KOPT-K1 (cell line): ENCODE data around the gene ENTPD2.

Experiments used
- H3K27ac ChIP-seq: fragments of 200-600 bp; sonication (generic); 2 replicates; pipeline ENCODE4 v1.5.1; 2016; ENCODE audit warnings: antibody characterized with exemption, mild to moderate bottlenecking, low read depth, low read length; ENCODE audit not compliant: poor library complexity, severe bottlenecking
- H3K36me3 ChIP-seq: fragments of 200-600 bp; sonication (generic); 2 replicates; pipeline ENCODE4 v1.5.1; 2017; ENCODE audit warnings: antibody characterized with exemption, mild to moderate bottlenecking, low read length, moderate library complexity; ENCODE audit not compliant: insufficient read depth
- H3K9me3 ChIP-seq: fragments of 200-600 bp; sonication (generic); 2 replicates; pipeline ENCODE4 v1.5.1; 2017; ENCODE audit warnings: antibody characterized with exemption, low read length, mild to moderate bottlenecking; ENCODE audit not compliant: insufficient read depth, poor library complexity, severe bottlenecking

The ENTPD2 gene

DNA sequence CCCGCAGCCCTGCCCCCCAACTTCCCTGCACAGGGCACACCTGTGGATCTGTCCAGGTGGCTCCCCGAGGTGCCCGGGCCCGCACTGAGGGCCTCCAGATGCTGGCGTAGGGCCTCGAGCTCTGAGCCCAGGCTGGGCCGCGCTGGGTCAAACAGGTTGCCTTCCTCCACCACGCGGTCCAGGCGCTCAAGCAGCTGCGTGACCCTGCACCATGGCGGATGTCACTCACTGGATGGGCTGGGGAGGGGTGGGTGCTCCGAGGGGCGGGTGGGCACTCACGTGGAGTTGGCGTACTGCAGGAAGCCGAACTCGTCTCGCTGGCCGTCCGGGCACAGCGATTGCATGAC is 31.2 kb downstream of the ENTPD2 start:
- H3K36me3 ChIP-seq, result no peaks in the 10 kb centered on the region
- no peak overlapping the region for H3K27ac ChIP-seq
- no peaks in the 10 kb centered on the region for H3K9me3 ChIP-seq

DNA sequence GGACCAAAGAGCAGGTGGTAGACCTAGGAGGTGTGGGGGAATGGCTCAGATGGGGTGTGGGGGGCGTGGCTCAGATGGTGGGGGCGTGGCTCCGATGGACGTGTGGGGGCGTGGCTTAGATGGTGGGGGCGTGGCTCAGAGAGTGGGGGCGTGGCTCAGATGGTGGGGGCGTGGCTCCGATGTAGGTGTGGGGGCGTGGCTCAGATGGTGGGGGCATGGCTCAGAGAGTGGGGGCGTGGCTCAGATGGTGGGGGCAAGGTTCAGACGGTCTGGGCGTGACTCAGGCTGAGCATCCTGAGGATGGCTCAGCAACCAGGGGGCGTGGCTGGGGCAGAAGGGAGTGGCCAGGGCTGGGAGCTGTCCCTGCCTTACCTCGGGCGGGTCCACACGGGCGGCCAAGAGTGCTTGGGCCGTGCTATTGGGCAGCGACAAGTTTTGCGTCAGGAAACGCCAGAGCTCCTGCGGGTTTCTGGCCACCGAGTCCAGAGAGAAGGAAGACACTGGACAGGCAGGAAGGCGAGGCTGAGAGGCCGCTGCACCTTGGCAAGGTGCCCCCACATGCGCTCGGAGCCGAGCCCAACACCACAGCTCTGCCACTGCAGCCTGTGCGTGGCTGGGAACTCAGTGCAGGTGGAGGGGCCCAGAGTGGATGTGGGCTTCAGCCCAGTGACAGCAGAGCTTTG is 31.7 kb downstream of the ENTPD2 start:
- Histone ChIP-seq H3K27ac (no peak overlapping the region), H3K36me3 (no peaks in the 10 kb centered on the region), H3K9me3 (no peaks in the 10 kb centered on the region)

DNA sequence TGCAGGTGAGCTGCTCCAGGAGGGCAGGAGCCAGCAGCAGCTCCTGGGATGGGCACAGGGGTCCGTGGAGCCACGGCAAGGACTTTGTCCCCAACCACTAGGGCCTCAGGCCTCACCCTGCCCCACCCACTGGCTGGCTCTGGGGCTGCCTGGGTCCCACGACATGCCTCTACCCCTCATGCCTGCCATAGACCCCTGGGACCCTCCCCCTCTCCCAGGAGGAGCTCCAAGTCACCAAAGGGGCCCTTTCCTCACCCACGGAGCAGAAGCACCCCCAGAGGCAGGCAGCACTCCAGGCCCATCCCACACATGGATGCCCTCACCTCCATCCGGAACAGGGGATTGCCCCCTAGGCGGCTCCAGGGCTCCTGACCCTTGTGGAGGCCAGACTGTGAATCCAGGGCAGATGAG is 32.3 kb downstream of the ENTPD2 start:
- no peaks in the 10 kb centered on the region for H3K36me3 ChIP-seq
- H3K27ac ChIP-seq, result no peak overlapping the region
- H3K9me3 ChIP-seq, result no peaks in the 10 kb centered on the region

DNA sequence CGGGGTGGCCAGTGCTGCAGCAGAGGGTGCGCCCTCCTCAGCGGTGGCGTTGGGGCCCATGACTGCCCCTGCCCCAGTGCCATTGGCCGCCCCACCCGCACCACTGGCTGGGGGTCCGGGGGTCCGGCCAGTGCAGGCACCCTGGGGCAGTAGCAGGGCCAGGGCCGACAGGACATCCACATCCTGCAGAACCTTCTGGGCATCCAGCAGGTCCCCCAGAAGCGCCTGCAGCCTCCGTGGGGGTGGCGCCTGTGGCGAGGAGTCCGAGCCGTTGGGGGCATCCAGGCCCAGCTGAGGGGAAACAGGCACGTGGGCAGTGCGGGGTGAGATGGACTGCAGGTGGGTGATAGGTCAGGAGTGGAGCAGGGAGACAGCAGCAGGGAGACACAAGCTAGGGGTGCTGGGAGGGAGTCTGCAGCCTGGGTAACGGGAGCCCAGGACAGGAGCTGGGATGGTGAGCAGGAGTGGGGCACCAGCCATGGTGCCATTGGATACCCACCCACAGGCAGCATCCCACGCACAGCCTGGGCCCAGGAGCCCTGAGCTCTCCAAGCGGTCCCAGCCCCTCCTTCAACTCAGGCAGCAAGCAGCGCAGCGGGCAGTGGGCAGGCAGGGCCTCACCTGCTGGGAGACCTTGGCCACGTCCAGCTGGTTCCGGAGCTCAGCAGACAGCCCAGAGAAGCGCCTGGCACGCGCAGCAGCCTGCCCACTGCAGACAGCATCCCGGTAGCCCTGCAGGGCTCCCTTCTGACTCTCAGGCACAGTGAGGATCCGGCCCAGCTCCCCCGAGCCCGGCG is 32.9 kb downstream of the ENTPD2 start:
- Histone ChIP-seq H3K36me3 (no peaks in the 10 kb centered on the region), H3K9me3 (no peaks in the 10 kb centered on the region), H3K27ac (no peak overlapping the region)

- no peaks in the 10 kb centered on the region for H3K9me3 ChIP-seq
- no peak overlapping the region for H3K27ac ChIP-seq
- H3K36me3 ChIP-seq, result no peaks in the 10 kb centered on the region
Observed at GRCh38 chr9:137019891-137020683, 33.8 kb downstream of the ENTPD2 start.

GRCh38 chr9:137018761-137019559 is 34.9 kb downstream of the ENTPD2 start:
- H3K9me3 ChIP-seq, result no peaks in the 10 kb centered on the region
- no peaks in the 10 kb centered on the region for H3K36me3 ChIP-seq
- no peak overlapping the region for H3K27ac ChIP-seq

- Histone ChIP-seq H3K36me3 (no peaks in the 10 kb centered on the region), H3K9me3 (no peaks in the 10 kb centered on the region), H3K27ac (no peak overlapping the region)
Observed at GRCh38 chr9:137017791-137018497, 35.9 kb downstream of the ENTPD2 start.

DNA sequence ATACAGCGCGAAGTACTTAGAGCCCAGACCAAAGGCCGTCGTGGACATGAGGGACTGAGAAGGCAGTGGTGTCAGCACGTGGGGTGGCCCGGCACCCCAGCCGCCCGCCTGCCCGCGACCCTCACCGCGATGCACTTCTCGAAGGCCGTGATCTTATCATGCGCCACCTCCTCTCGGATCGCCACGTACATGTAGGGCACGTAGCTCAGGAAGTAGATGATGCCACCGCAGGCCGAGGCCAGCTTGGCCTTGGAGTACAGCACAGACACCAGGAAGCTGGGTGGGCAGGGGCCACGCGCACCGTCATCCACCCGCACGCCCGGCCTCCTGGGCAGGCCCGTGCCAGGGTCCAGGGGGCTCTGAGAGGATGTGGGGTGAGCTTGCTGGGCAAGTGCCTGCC is 36.8 kb downstream of the ENTPD2 start:
- Histone ChIP-seq H3K27ac (no peak overlapping the region), H3K36me3 (no peaks in the 10 kb centered on the region), H3K9me3 (no peaks in the 10 kb centered on the region)

DNA sequence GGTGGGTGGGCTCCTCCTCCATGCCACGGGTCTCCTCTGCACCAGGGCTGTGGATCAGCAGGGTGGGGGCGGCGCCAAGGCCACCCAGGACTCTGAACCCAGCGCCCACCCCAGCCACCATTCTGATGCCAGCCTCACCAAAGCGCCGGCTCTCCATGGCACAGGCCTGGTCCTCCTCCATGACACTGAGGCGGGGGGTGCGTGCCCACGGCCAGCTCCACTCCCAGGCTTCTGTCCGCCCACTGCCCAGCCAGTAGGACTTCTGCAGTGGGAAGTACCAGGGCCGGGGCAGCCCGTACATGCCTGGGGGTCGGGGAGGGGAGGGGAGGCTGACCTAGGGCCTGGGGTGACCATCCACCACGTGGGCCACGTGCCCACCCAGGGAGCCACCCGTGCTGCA is 37.4 kb downstream of the ENTPD2 start:
- Histone ChIP-seq H3K9me3 (no peaks in the 10 kb centered on the region), H3K36me3 (no peaks in the 10 kb centered on the region), H3K27ac (no peak overlapping the region)

DNA sequence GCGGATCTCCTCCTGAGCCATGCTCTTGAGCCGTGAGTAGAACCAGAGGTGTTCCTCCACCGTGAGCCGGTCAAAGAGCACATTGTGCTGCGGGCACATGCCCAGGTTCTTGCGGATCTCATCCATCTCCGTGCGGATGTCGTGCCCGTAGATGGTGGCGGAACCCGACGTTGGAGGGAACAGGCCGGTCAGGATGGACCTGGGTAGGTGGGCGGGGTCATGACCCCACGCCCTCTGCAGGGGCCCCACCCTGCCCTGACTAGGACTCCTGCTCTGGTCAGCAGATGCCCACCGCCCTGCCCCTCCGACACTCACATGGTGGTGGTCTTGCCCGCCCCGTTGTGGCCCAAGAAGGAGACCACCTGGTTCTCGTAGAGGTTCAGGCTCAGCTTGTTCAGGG is 37.9 kb downstream of the ENTPD2 start:
- no peaks in the 10 kb centered on the region for H3K9me3 ChIP-seq
- no peak overlapping the region for H3K27ac ChIP-seq
- no peaks in the 10 kb centered on the region for H3K36me3 ChIP-seq

DNA sequence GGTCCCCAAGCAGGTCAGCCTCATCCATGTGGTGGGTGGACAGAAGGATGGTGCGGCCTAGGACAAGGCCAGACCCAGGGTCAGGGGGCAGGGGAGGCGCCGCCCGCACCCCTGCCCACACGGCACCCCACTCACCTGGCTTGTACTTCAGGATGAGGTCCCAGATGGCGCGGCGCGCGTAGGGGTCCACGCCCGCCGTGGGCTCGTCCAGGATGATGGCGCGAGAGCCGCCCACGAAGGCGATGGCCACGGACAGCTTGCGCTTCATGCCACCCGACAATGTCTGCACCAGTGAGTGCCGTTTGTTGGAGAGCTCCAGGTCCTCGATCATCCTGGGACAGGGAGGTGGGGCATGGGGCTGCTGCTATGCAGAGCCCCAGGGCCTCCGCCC is 38.3 kb downstream of the ENTPD2 start:
- Histone ChIP-seq H3K36me3 (no peaks in the 10 kb centered on the region), H3K9me3 (no peaks in the 10 kb centered on the region), H3K27ac (no peak overlapping the region)

DNA sequence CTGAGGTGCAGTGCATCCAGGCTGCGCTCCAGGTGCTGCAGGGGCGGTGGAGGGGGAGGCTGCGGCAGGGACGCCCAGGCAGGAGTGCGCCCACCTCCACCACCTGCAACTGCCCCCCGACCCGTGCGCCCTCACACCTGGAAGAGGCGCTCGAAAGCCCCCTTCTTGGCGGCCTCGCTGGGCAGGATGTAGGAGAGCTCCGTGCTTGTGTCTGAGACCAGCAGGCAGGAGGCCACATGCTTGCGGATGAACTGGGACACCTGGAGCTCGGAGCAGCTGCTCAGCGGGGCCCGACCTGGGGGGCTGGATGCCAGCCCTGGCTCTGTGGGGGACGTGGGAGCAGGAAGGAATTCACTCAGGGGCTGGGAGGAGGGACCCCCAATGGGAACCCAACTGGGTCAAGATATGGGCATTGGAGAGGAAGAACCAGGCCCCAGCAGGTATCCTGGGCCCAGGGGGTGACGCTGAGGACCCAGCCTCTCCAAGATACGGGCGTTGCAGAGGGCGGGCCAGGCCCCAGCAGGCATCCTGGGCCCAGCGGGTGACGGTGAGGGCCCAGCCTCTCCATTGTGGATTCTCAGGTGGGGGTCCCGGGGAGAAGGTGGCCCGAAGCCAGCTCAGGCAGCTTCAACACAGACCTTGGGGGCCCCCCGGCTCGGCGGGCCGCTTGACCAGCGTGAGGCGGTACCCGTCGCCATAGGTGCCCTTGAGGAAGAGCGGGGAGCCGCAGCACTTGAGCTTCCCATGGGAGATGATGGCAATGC is 38.9 kb downstream of the ENTPD2 start:
- no peaks in the 10 kb centered on the region for H3K9me3 ChIP-seq
- no peak overlapping the region for H3K27ac ChIP-seq
- H3K36me3 ChIP-seq, result no peaks in the 10 kb centered on the region

GRCh38 chr9:137014166-137014565 is 39.7 kb downstream of the ENTPD2 start:
- Histone ChIP-seq H3K27ac (no peak overlapping the region), H3K9me3 (no peaks in the 10 kb centered on the region), H3K36me3 (no peaks in the 10 kb centered on the region)

DNA sequence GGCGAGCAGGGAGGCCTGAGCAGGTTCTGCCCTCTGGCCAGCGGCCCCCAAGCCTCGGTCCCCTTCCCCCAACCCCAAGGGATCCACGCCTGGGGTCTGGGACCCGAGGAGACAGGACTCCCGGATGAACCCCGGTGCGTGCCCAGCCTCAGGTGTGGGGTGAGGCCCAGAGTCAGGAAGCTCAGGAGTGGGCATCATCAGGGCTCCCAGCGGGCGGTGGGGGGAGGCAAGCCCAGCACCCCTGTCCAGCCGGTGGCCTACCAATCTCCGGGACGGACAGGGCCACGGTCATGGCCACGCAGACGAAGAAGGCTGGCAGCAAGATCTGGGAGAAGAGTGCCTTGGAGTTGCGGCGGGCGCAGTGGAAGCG is 40.3 kb downstream of the ENTPD2 start:
- H3K27ac ChIP-seq, result no peak overlapping the region
- no peaks in the 10 kb centered on the region for H3K36me3 ChIP-seq
- H3K9me3 ChIP-seq, result no peaks in the 10 kb centered on the region
